Upper lobe of left lung (tissue), 4 donors: ENCODE results near the gene BCL7C.
A peak's percentile ranks its signal among the peaks of the same experiment; 100 is the strongest.

Source experiments
- CTCF ChIP-seq, 6 experiments: fragments of 450-650 bp in 4 of 6; fragments of 200-600 bp in 2 of 6; sonication (generic) in 2 of 6; IDR thresholded peaks; one replicate each; pipeline ENCODE4 v1.5.1; 2016 to 2019; ENCODE audit warnings: antibody characterized with exemption in 6 of 6
- EP300 ChIP-seq, 4 donors: sonication (generic); formaldehyde crosslinking; IDR thresholded peaks; one replicate each; pipeline ENCODE4 v1.5.1; 2017; ENCODE audit warnings: antibody characterized with exemption in 4 of 4, control low read depth in 2 of 4
- POLR2AphosphoS5 ChIP-seq, 2 donors: sonication (generic); formaldehyde crosslinking; IDR thresholded peaks; one replicate each; pipeline ENCODE4 v1.5.1; 2017; ENCODE audit warnings: antibody characterized with exemption in 2 of 2

GRCh38 chr16:30934827-30935557, 41.1 kb upstream of the BCL7C start:
- TF ChIP-seq CTCF (IDR thresholded peaks at IDR 0.05): peak; percentile 32 to 65 (median 40)
- TF ChIP-seq EP300 (IDR thresholded peaks at IDR 0.05): no peak
- TF ChIP-seq POLR2AphosphoS5 (IDR thresholded peaks at IDR 0.05): no peak
